HG03025 (cell line): ENCODE results near the gene SPDL1.
A peak's percentile ranks its signal among the peaks of the same experiment; 100 is the strongest.

Experiments
- ATAC-seq: cut with Tn5 transposase; IDR thresholded peaks from one replicate; pipeline ENCODE4 v1.9.1; 2021; ENCODE audit warnings: mild to moderate bottlenecking, moderate library complexity; ENCODE audit not compliant: unreplicated experiment, low FRiP score

The SPDL1 gene

GRCh38 chr5:169583424-169584220 lies at the start of gene SPDL1:
SPDL1 (plus strand) TSS chr5:169583773; CDS start chr5:169588417, 4,644 bp downstream.
- ATAC-seq: peak; percentile 88

GRCh38 chr5:169534311-169534880 lies 49.2 kb upstream of the SPDL1 start:
- no peak for ATAC-seq

GRCh38 chr5:169534939-169535338 lies 48.6 kb upstream of the SPDL1 start:
- no peak for ATAC-seq

- no peak for ATAC-seq
Measured at GRCh38 chr5:169538944-169539343, 44.6 kb upstream of the SPDL1 start.

- ATAC-seq: no peak
Measured at GRCh38 chr5:169542811-169543210, 40.8 kb upstream of the SPDL1 start.

GRCh38 chr5:169544264-169544950 lies 39.2 kb upstream of the SPDL1 start:
- ATAC-seq: no peak

- ATAC-seq: no peak
Measured at GRCh38 chr5:169545762-169546161, 37.8 kb upstream of the SPDL1 start.

GRCh38 chr5:169546346-169546745 lies 37.2 kb upstream of the SPDL1 start:
- ATAC-seq: no peak

GRCh38 chr5:169547508-169547907 lies 36.1 kb upstream of the SPDL1 start:
- ATAC-seq: no peak

- ATAC-seq: no peak
Measured at GRCh38 chr5:169548315-169548714, 35.3 kb upstream of the SPDL1 start.

GRCh38 chr5:169549453-169550100 lies 34.0 kb upstream of the SPDL1 start:
- ATAC-seq: no peak

- no peak for ATAC-seq
Measured at GRCh38 chr5:169550227-169550626, 33.3 kb upstream of the SPDL1 start.

- ATAC-seq: no peak
Measured at GRCh38 chr5:169551146-169551545, 32.4 kb upstream of the SPDL1 start.

- no peak for ATAC-seq
Measured at GRCh38 chr5:169551696-169552095, 31.9 kb upstream of the SPDL1 start.

GRCh38 chr5:169554251-169554650 lies 29.3 kb upstream of the SPDL1 start:
- ATAC-seq: peak; percentile 55

- ATAC-seq: no peak
Measured at GRCh38 chr5:169557838-169558237, 25.7 kb upstream of the SPDL1 start.

GRCh38 chr5:169561893-169562292 lies 21.7 kb upstream of the SPDL1 start:
- no peak for ATAC-seq

GRCh38 chr5:169563369-169563768 lies 20.2 kb upstream of the SPDL1 start:
- no peak for ATAC-seq

GRCh38 chr5:169566202-169566601 lies 17.4 kb upstream of the SPDL1 start:
- ATAC-seq: no peak

GRCh38 chr5:169567079-169567478 lies 16.5 kb upstream of the SPDL1 start:
- ATAC-seq: no peak

GRCh38 chr5:169569513-169569912 lies 14.1 kb upstream of the SPDL1 start:
- no peak for ATAC-seq
